ENCODE data around the gene LEFTY1. TPM values are rescaled to one million over a fixed set of nuclear protein-coding genes. Genes with fewer than 3 reads are reported as not detected.

The LEFTY1 gene
- total and polyA plus RNA-seq, 2 of the 4 experiments (the other 2 are of a cell fraction) = not detected

DNA sequence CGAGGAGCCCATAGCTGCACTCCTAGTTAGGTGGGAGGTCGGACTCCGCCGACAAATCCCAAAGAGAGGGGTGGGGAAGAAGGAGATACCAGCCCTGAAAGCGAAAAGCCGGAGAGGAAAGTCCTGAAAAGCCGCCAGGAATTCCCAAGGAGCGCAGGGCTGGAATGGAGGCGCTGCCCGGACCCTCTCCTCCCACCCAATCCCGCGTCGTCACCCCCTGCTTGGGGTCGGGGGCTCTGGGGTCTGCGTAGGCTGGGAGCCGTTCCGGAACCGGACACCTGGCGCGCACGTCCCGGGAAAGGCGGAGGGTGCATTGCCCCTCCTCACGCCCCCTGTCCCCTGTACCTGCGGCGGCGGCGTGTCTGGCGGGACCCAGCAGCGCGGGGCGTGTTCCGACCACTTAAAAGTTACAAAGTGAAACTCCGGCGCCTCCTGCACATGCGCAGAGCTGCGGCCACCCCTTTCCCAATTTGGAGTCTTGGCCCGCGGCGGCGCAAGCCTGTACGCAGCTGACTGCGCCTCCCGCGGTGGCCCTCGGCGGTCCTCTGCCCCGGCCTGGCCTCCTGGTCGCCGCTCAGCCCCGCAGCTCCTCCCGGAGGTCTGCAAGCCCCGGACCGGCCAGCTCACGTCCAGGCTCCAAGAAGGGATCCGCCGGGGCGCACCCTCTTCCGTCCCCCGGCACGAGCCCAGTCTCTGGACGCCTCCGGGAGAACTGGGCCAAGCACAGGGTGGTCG is 6.8 kb downstream of the LEFTY1 start, which contains the start of gene TMEM63A:
TSS of gene TMEM63A (minus strand) at position 422 of the 735 bp plus-strand sequence. CDS start 4,800 bp downstream, outside the sequence.
- Histone ChIP-seq H3K14ac (replicated peaks; ENCODE audit: low read depth, low read length) (peak within 1 kb of the TSS; percentile 86), H3K9ac (ENCODE audit: low read depth, low read length) (peak within 1 kb of the TSS; percentile 87), H3K4me2 (ENCODE audit: low read depth, low read length) (peak within 1 kb of the TSS; percentile 94), H2BK5ac (ENCODE audit: low read depth, low read length, poor library complexity, severe bottlenecking) (peak within 1 kb of the TSS; percentile 72), H3K27ac (ENCODE audit: insufficient read depth, low read length) (peak within 1 kb of the TSS; percentile 71), H3K36me3 (ENCODE audit: control insufficient read depth, insufficient read depth, low read length) (peaks cover 3% of the 10 kb centered on the region; the same call in 1 of the 2 replicates), H3K4ac (ENCODE audit: low read depth, low read length) (peak within 1 kb of the TSS; percentile 90), H2BK15ac (ENCODE audit: low read depth, low read length) (peak within 1 kb of the TSS; percentile 97; the same call in 2 of the 3 replicates), H2AK5ac (ENCODE audit: low read depth, low read length) (peak within 1 kb of the TSS; percentile 97), H3K18ac (ENCODE audit: low read depth, low read length) (peak within 1 kb of the TSS; percentile 37; the same call in 1 of the 2 replicates), H3K23ac (ENCODE audit: low read depth, low read length) (peak within 1 kb of the TSS; percentile 94), H2AFZ (replicated peaks; ENCODE audit: low read length, poor library complexity) (peak within 1 kb of the TSS; percentile 99), H2AK9ac (replicated peaks; ENCODE audit: low read depth, low read length, poor library complexity) (peak within 1 kb of the TSS; percentile 98), H3K4me1 (ENCODE audit: control insufficient read depth, insufficient read depth, low read length) (peaks cover 12% of the 10 kb centered on the region; the same call in 1 of the 2 replicates), H3K79me1 (ENCODE audit: low read depth in 1 of 2, low read length in 2 of 2) (peaks cover 21 to 57% of the 10 kb centered on the region in 2 experiments), H2BK20ac (ENCODE audit: low read depth, low read length) (peak within 1 kb of the TSS; percentile 32; the same call in 1 of the 2 replicates), H3K56ac (ENCODE audit: extremely low read depth, insufficient read depth, low read length) (peak within 1 kb of the TSS; percentile 81), H4K8ac (ENCODE audit: low read depth in 2 of 2, low read length in 2 of 2) (peak within 1 kb of the TSS; percentile 88 to 91), H3K9me1 (ENCODE audit: insufficient read depth, low read length) (peaks cover 11% of the 10 kb centered on the region), H2BK120ac (ENCODE audit: low read depth, low read length) (peak within 1 kb of the TSS; percentile 80), H4K5ac (ENCODE audit: low read depth, low read length) (peak within 1 kb of the TSS; percentile 67), H4K20me1 (ENCODE audit: insufficient read depth, low read length) (peaks cover 35% of the 10 kb centered on the region), H4K91ac (ENCODE audit: insufficient read depth, low read depth, low read length) (peak within 1 kb of the TSS; percentile 75), H3K4me3 (ENCODE audit: insufficient read depth, low read depth, low read length) (peak within 1 kb of the TSS; percentile 94), H3K27me3 (ENCODE audit: control insufficient read depth, insufficient read depth, low read length) (no peaks in the 10 kb centered on the region), H3K9me3 (ENCODE audit: control insufficient read depth, insufficient read depth, low read length) (no peaks in the 10 kb centered on the region)
- ATAC-seq (ENCODE audit: low read depth) = peak; percentile 84
- DNase-seq = peak; percentile 76
- 1% methylated on average over 46 of the region's 64 CpGs; no CpG with 5 or more reads in 1 of the 2 experiments for WGBS, 2 experiments (ENCODE audit: extremely low coverage in 2 of 2, insufficient read length in 1 of 2)
- CTCF ChIA-PET = interaction anchor here (0.6 to 1.1 kb wide), 3 partner anchors 93 to 408 kb away, joined by 3 to 5 read pairs (median 3); no protein-coding TSS in a partner anchor
- dilution Hi-C loops (cut with HindIII; ENCODE audit: low sequenced_read_pairs, unreplicated experiment) (no loop called here), intact Hi-C loops (cut with micrococcal nuclease) (loop anchor here (1.0 kb wide), 1 partner anchor 94 kb away; no protein-coding TSS in a partner anchor), in situ Hi-C loops (cut with MboI; ENCODE audit: low sequenced_read_pairs) (no loop called here)
- POLR2A ChIA-PET (ENCODE audit: unreplicated experiment) = no interaction called here
- no TSS peak for BruUV-seq (replicated peaks)
- TF ChIP-seq RAD21 (IDR thresholded peaks at IDR 0.05; ENCODE audit: low read length) = peak; percentile 27
- TF ChIP-seq RCOR1 (IDR thresholded peaks at IDR 0.05; ENCODE audit: insufficient replicate concordance, low read length) = no peak
- TF ChIP-seq BHLHE40 (IDR thresholded peaks at IDR 0.05; ENCODE audit: low read depth, low read length) = no peak
- TF ChIP-seq FOS (IDR thresholded peaks at IDR 0.05; ENCODE audit: low read depth, low read length) = no peak
- no peak for TF ChIP-seq SMC3 (IDR thresholded peaks at IDR 0.05; ENCODE audit: low read depth, low read length)
- no peak for TF ChIP-seq NFE2L2 (IDR thresholded peaks at IDR 0.05; ENCODE audit: low read depth, low read length)
- TF ChIP-seq, protein P1, sequence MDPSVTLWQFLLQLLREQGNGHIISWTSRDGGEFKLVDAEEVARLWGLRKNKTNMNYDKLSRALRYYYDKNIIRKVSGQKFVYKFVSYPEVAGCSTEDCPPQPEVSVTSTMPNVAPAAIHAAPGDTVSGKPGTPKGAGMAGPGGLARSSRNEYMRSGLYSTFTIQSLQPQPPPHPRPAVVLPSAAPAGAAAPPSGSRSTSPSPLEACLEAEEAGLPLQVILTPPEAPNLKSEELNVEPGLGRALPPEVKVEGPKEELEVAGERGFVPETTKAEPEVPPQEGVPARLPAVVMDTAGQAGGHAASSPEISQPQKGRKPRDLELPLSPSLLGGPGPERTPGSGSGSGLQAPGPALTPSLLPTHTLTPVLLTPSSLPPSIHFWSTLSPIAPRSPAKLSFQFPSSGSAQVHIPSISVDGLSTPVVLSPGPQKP (IDR thresholded peaks at IDR 0.05; ENCODE audit: borderline replicate concordance, low read depth, low read length) = no peak
- TF ChIP-seq CEBPB (IDR thresholded peaks at IDR 0.05; ENCODE audit: low read depth, low read length) = no peak; the same call in 1 of the 2 replicates
- 0 out of 2 replicates have a peak, but pooled peaks have one; percentile 1 for TF ChIP-seq MAZ (IDR thresholded peaks at IDR 0.05; ENCODE audit: borderline replicate concordance, low read depth, low read length)
- peak; percentile 47; the same call in 1 of the 2 replicates for TF ChIP-seq MXI1 (IDR thresholded peaks at IDR 0.05; ENCODE audit: borderline replicate concordance, low read depth, low read length)
- TF ChIP-seq, protein P2, sequence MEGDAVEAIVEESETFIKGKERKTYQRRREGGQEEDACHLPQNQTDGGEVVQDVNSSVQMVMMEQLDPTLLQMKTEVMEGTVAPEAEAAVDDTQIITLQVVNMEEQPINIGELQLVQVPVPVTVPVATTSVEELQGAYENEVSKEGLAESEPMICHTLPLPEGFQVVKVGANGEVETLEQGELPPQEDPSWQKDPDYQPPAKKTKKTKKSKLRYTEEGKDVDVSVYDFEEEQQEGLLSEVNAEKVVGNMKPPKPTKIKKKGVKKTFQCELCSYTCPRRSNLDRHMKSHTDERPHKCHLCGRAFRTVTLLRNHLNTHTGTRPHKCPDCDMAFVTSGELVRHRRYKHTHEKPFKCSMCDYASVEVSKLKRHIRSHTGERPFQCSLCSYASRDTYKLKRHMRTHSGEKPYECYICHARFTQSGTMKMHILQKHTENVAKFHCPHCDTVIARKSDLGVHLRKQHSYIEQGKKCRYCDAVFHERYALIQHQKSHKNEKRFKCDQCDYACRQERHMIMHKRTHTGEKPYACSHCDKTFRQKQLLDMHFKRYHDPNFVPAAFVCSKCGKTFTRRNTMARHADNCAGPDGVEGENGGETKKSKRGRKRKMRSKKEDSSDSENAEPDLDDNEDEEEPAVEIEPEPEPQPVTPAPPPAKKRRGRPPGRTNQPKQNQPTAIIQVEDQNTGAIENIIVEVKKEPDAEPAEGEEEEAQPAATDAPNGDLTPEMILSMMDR (conservative IDR thresholded peaks at IDR 0.05; ENCODE audit: low read depth, low read length) = peak; percentile 30; the same call in 1 of the 2 replicates
- TF ChIP-seq, protein P3, sequence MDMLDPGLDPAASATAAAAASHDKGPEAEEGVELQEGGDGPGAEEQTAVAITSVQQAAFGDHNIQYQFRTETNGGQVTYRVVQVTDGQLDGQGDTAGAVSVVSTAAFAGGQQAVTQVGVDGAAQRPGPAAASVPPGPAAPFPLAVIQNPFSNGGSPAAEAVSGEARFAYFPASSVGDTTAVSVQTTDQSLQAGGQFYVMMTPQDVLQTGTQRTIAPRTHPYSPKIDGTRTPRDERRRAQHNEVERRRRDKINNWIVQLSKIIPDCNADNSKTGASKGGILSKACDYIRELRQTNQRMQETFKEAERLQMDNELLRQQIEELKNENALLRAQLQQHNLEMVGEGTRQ (IDR thresholded peaks at IDR 0.05; ENCODE audit: low read depth, low read length) = no peak
- no peak for TF ChIP-seq CHD1 (IDR thresholded peaks at IDR 0.05; ENCODE audit: low read depth, low read length)
